Spinal cord (tissue), 10 donors: ENCODE measurements around the gene CREB3. TPM values are rescaled to one million over a fixed set of nuclear protein-coding genes. Genes with fewer than 3 reads are reported as not detected.
A peak's percentile ranks its signal among the peaks of the same experiment; 100 is the strongest.

Experiments
- DNase-seq, 6 donors: peaks; one replicate each; pipeline versions ENCODE4 v3.0.0 to v3.0.0-alpha.2; 2013 to 2015; ENCODE audit warnings: low spot score in 6 of 6, low read depth in 4 of 6
- H3K27ac ChIP-seq: one replicate; pipeline ENCODE4 v1.5.1; 2013; ENCODE audit warnings: low read depth, low read length, control low read depth
- H3K27me3 ChIP-seq: one replicate; pipeline ENCODE4 v1.6.1; 2013; ENCODE audit warnings: low read length; ENCODE audit not compliant: control insufficient read depth, insufficient read depth
- H3K36me3 ChIP-seq: one replicate; pipeline ENCODE4 v1.6.1; 2013; ENCODE audit warnings: low read length; ENCODE audit not compliant: control insufficient read depth, insufficient read depth
- H3K4me1 ChIP-seq: one replicate; pipeline ENCODE4 v1.6.1; 2013; ENCODE audit warnings: low read length; ENCODE audit not compliant: control insufficient read depth, insufficient read depth
- H3K4me3 ChIP-seq: one replicate; pipeline ENCODE4 v1.5.1; 2013; ENCODE audit warnings: low read depth, low read length, control low read depth
- H3K9me3 ChIP-seq: one replicate; pipeline ENCODE4 v1.6.1; 2013; ENCODE audit warnings: low read length; ENCODE audit not compliant: control insufficient read depth, insufficient read depth
- WGBS: methylation state at CpG from one replicate; pipeline ENCODE4 v1.1.5; 2013; ENCODE audit warnings: missing lambda C conversion rate; ENCODE audit not compliant: insufficient coverage; 5-methylcytosine and 5-hydroxymethylcytosine counted together
- polyA plus RNA-seq, 2 donors: library from polyadenylated mRNA; unstranded; fragments of 120-200 nt; gene quantifications; one replicate each; pipeline ENCODE4 v1.2.1, GENCODE V29; 2013; ENCODE audit not compliant: insufficient read length in 2 of 2
- total RNA-seq, 2 donors: library from RNA; depleted of rRNA in 1 of 2; stranded (reverse); fragments of 120-200 nt in 1 of 2; fragments of >200 nt in 1 of 2; gene quantifications; one replicate each; pipeline versions ENCODE4 v1.2.3 to v1.2.4, GENCODE V29; 2013 to 2014
- donor health status: healthy.

The CREB3 gene
- total and polyA plus RNA-seq, 4 donors, result 29.6 to 53.6 (median 49.5) TPM

DNA sequence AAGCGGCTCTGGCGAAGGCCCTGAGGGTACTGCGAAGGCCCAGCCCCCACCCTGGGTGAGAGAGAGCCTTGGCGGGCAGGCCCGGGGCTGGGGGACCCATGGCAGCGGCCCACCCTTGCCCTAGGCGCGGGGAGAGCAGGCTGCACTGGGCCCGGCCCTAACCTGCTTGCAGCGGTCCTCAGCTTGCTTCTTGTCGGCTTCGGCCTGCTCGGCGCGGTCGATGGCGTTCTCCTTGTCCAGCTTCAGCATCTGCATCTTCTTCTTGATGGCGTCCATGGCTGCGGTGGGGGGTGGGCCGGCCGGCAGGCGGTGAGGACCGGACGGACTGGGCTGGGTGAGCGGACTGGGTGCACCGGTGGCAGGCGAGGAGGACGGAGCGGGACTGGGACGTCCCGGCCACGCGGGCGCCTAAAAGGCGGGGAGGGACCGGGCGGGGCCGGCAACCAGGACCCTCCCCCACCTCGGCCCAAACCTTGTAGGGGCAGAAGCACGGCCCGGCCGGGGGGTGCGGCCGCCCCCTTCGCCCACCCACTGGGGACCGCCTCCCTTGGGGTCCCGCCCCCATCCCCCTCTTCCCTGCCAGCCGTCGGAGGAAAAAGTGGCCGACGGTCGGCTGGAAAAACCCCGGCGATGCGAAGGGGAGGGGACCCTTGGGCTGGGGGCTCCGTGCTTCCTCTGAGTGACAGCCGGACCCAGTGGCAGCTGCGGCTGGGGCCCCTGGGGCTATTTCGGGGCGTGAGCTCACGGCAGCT is 42.7 kb upstream of the CREB3 start, which contains the start of gene TPM2:
Gene TPM2 (minus strand): TSS at position 384 of the 752 bp plus-strand sequence. CDS start 108 bp downstream, at position 276.
- Histone ChIP-seq H3K4me1 (peaks cover 34% of the 10 kb centered on the region), H3K9me3 (no peaks in the 10 kb centered on the region), H3K4me3 (peak within 1 kb of the TSS; percentile 88), H3K27ac (peak within 1 kb of the TSS; percentile 95), H3K27me3 (no peaks in the 10 kb centered on the region), H3K36me3 (peaks cover 9% of the 10 kb centered on the region)
- peak in 1 of 6 donors; percentile 45 for DNase-seq
- WGBS, result 9% methylated on average over 57 of the region's 61 CpGs

GRCh38 chr9:35690294-35690613 is 42.2 kb upstream of the CREB3 start:
- WGBS, result 0% methylated on average over 21 of the region's 21 CpGs
- peaks cover 4% of the 10 kb centered on the region for H3K36me3 ChIP-seq
- DNase-seq, result peak in 1 of 6 donors; percentile 48
- no peaks in the 10 kb centered on the region for H3K27me3 ChIP-seq
- no peaks in the 10 kb centered on the region for H3K9me3 ChIP-seq
- H3K4me1 ChIP-seq, result peaks cover 34% of the 10 kb centered on the region
- peak overlapping the region; percentile 88 for H3K4me3 ChIP-seq
- H3K27ac ChIP-seq, result peak overlapping the region; percentile 95

GRCh38 chr9:35690614-35691333 is 41.7 kb upstream of the CREB3 start:
- H3K27me3 ChIP-seq, result no peaks in the 10 kb centered on the region
- peak in 2 of 6 donors; percentile 67 to 82 for DNase-seq
- no peaks in the 10 kb centered on the region for H3K9me3 ChIP-seq
- WGBS, result under 1% methylated on average over 51 of the region's 61 CpGs
- H3K36me3 ChIP-seq, result no peaks in the 10 kb centered on the region
- H3K4me3 ChIP-seq, result peak overlapping the region; percentile 88
- H3K27ac ChIP-seq, result peak overlapping the region; percentile 95
- H3K4me1 ChIP-seq, result peaks cover 31% of the 10 kb centered on the region

- 26% methylated on average over 9 of the region's 10 CpGs for WGBS
- no peaks in the 10 kb centered on the region for H3K36me3 ChIP-seq
- DNase-seq, result no peak
- H3K4me1 ChIP-seq, result peaks cover 27% of the 10 kb centered on the region
- no peaks in the 10 kb centered on the region for H3K9me3 ChIP-seq
- H3K4me3 ChIP-seq, result peak overlapping the region; percentile 88
- peak overlapping the region; percentile 95 for H3K27ac ChIP-seq
- no peaks in the 10 kb centered on the region for H3K27me3 ChIP-seq
These were observed 41.2 kb upstream of the CREB3 start for GRCh38 chr9:35691334-35691650.

GRCh38 chr9:35691757-35692301 is 40.6 kb upstream of the CREB3 start:
- 72% methylated on average over 5 of the region's 13 CpGs for WGBS
- no peak for DNase-seq
- Histone ChIP-seq H3K27me3 (no peaks in the 10 kb centered on the region), H3K36me3 (no peaks in the 10 kb centered on the region), H3K4me3 (no peak overlapping the region), H3K4me1 (peaks cover 22% of the 10 kb centered on the region), H3K27ac (peak overlapping the region; percentile 95), H3K9me3 (no peaks in the 10 kb centered on the region)

- Histone ChIP-seq H3K36me3 (peaks cover 38% of the 10 kb centered on the region), H3K27ac (no peak overlapping the region)
These were observed 36.5 kb upstream of the CREB3 start for GRCh38 chr9:35695943-35696401.

DNA sequence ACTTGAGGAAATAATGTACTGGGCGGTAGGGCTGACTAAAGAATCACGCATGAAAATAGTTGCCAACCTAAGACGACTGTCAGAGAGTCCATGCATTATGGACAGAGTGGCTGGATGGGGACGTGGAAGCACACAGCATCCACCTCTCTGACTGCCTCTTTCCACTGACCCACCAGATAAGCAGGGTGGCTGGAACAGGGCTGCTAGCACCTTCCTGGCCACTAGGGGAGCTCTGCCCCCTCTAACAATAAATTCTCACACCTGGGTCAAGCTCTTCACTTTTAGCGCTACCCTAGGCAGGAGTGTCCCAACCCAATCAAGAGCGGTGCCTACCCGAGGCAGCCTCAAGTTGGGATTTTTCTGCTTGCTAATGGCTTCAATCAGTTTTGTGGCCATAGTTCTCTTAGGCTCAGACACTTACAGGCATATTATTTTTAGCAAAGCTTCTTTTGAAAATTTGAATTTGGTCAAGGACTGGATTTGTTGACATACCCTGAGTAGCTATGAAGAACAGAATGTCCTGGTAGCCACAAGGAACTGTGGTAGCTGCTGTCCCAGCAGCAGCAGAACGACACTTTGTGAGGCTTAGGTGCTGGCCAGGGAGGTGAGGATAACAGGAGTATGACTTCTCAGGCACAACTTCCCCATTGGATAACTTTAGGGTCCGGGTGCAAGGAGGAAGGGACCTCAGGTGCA is 35.8 kb upstream of the CREB3 start:
- peak in 2 of 6 donors; percentile 53 to 59 for DNase-seq
- WGBS, result 27% methylated on average over 7 of the region's 9 CpGs
- no peak overlapping the region for H3K4me3 ChIP-seq
- no peak overlapping the region for H3K27ac ChIP-seq
- H3K27me3 ChIP-seq, result no peaks in the 10 kb centered on the region
- H3K4me1 ChIP-seq, result peaks cover under 1% of the 10 kb centered on the region
- no peaks in the 10 kb centered on the region for H3K9me3 ChIP-seq
- H3K36me3 ChIP-seq, result peaks cover 44% of the 10 kb centered on the region

More at GRCh38 chr9:35695943-35696401, 36.5 kb upstream of the CREB3 start:
- Histone ChIP-seq H3K27me3 (no peaks in the 10 kb centered on the region), H3K4me1 (peaks cover 7% of the 10 kb centered on the region), H3K9me3 (no peaks in the 10 kb centered on the region), H3K4me3 (no peak overlapping the region)
- DNase-seq, result no peak
- WGBS, result 94% methylated on average over 2 of the region's 3 CpGs

DNA sequence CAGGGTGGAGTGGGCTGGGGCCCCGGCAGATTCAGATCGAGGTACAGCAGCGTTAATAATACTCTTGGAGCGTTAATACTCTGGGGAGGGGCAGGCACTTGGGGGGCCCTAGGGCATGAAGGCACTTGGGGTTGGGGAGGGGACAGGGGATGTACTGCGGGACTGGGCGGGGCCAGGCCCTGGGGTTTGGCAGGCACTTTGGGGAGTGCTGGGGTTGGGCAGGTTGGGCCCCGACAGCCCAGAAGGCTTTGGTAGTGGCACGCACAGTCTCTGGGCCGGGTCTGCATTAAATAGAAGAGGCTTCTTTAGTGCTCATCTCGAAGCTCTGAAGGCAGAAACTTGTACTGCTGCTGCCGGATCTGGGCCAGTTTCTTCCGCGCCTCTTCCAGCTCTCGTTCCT is 35.0 kb upstream of the CREB3 start:
- no peaks in the 10 kb centered on the region for H3K9me3 ChIP-seq
- no peaks in the 10 kb centered on the region for H3K4me1 ChIP-seq
- no peak for DNase-seq
- no peak overlapping the region for H3K27ac ChIP-seq
- 94% methylated on average over 14 of the region's 14 CpGs for WGBS
- no peak overlapping the region for H3K4me3 ChIP-seq
- no peaks in the 10 kb centered on the region for H3K27me3 ChIP-seq
- peaks cover 51% of the 10 kb centered on the region for H3K36me3 ChIP-seq

DNA sequence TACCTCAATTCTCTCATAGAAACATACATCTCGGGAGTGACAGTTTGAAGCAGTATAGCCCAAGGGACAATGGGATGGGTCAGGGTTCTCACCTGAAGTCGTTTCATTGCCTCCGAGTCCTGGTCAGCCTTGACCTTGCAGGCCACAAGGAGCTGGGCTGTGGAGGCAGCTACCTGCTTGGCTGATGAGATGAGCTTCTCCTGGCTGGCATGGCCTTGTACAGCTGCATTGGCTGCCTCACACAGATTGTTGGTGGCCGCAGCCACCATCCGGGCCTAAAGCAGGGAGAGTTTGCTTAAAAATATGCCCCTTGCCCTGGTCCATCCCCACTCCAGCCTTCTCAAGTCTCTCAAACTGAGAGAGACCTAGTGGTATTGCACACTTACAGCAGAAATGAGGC is 34.2 kb upstream of the CREB3 start:
- Histone ChIP-seq H3K9me3 (no peaks in the 10 kb centered on the region), H3K4me3 (no peak overlapping the region), H3K27me3 (no peaks in the 10 kb centered on the region), H3K36me3 (peaks cover 58% of the 10 kb centered on the region), H3K27ac (no peak overlapping the region), H3K4me1 (no peaks in the 10 kb centered on the region)
- no peak for DNase-seq
- WGBS, result 87% methylated on average over 3 of the region's 5 CpGs
